SK-N-SH treated with all-trans-retinoic acid at 6 μM for 48 hours (cell line): Measurements from ENCODE around the gene EVI2A.

Experiments used
- ATAC-seq: fragments of 200-7000 bp; cut with Tn5 transposase; 3 replicates; pipeline ENCODE4 v1.9.1; 2020; ENCODE audit warnings: mild to moderate bottlenecking, moderate library complexity
- ARNTL ChIP-seq: fragments of 450-650 bp; formaldehyde crosslinking; IDR thresholded peaks from 2 replicates; pipeline ENCODE4 v1.5.0; 2020; ENCODE audit warnings: low read depth, mild to moderate bottlenecking, moderate library complexity, borderline replicate concordance
- BACH2 ChIP-seq: fragments of 250-450 bp; sonication (Bioruptor Pico); IDR thresholded peaks from 2 replicates; pipeline ENCODE4 v1.9.0; 2021; ENCODE audit warnings: mild to moderate bottlenecking, borderline replicate concordance
- CREB5 ChIP-seq: fragments of 250-450 bp; sonication (Bioruptor Pico); IDR thresholded peaks from 2 replicates; pipeline ENCODE4 v1.5.1; 2020; ENCODE audit warnings: low read depth, mild to moderate bottlenecking, moderate library complexity
- CSDC2 ChIP-seq: fragments of 250-450 bp; sonication (Bioruptor Pico); IDR thresholded peaks from 2 replicates; pipeline ENCODE4 v1.5.0; 2020; ENCODE audit warnings: mild to moderate bottlenecking, moderate library complexity
- CSRNP3 ChIP-seq: fragments of 250-450 bp; sonication (Bioruptor Pico); IDR thresholded peaks from 2 replicates; pipeline ENCODE4 v1.5.1; 2021; ENCODE audit warnings: mild to moderate bottlenecking, moderate library complexity
- ESRRG ChIP-seq: fragments of 250-450 bp; sonication (Bioruptor Pico); IDR thresholded peaks from 2 replicates; pipeline ENCODE4 v1.6.1; 2021; ENCODE audit warnings: mild to moderate bottlenecking
- GLIS3 ChIP-seq: fragments of 250-450 bp; sonication (Bioruptor Pico); IDR thresholded peaks from 2 replicates; pipeline ENCODE4 v1.5.0; 2020; ENCODE audit warnings: mild to moderate bottlenecking, moderate library complexity
- ISL1 ChIP-seq: fragments of 250-450 bp; sonication (Bioruptor Pico); IDR thresholded peaks from 2 replicates; pipeline ENCODE4 v2.1.2; 2022; ENCODE audit warnings: mild to moderate bottlenecking, moderate library complexity
- OSR1 ChIP-seq: fragments of 250-450 bp; sonication (Bioruptor Pico); IDR thresholded peaks from 2 replicates; pipeline ENCODE4 v1.8.0; 2022; ENCODE audit warnings: moderate library complexity, mild to moderate bottlenecking, inconsistent platforms
- POU6F1 ChIP-seq: fragments of 250-450 bp; sonication (Bioruptor Pico); IDR thresholded peaks from 2 replicates; pipeline ENCODE4 v1.8.0; 2021; ENCODE audit warnings: low read depth, mild to moderate bottlenecking, moderate library complexity, borderline replicate concordance
- PPARA ChIP-seq: fragments of 250-450 bp; sonication (Bioruptor Pico); IDR thresholded peaks from 2 replicates; pipeline ENCODE4 v1.5.0; 2020; ENCODE audit warnings: mild to moderate bottlenecking, borderline replicate concordance
- RARB ChIP-seq: fragments of 250-450 bp; sonication (Bioruptor Pico); IDR thresholded peaks from 2 replicates; pipeline ENCODE4 v1.8.0; 2021; ENCODE audit warnings: mild to moderate bottlenecking, moderate library complexity
- SNAI2 ChIP-seq: fragments of 250-450 bp; sonication (Bioruptor Pico); IDR thresholded peaks from 2 replicates; pipeline ENCODE4 v1.5.0; 2020; ENCODE audit warnings: mild to moderate bottlenecking, moderate library complexity
- TCF4 ChIP-seq: fragments of 250-450 bp; sonication (Bioruptor Pico); IDR thresholded peaks from 2 replicates; pipeline ENCODE4 v1.8.0; 2021; ENCODE audit warnings: mild to moderate bottlenecking, moderate library complexity, borderline replicate concordance
- TOX ChIP-seq: fragments of 250-450 bp; sonication (Bioruptor Pico); IDR thresholded peaks from 2 replicates; pipeline ENCODE4 v1.8.0; 2021; ENCODE audit warnings: mild to moderate bottlenecking, moderate library complexity, borderline replicate concordance
- ZC3H10 ChIP-seq: fragments of 250-450 bp; sonication (Bioruptor Pico); IDR thresholded peaks from 2 replicates; pipeline ENCODE4 v1.5.1; 2021; ENCODE audit warnings: mild to moderate bottlenecking, moderate library complexity
- ZFP3 ChIP-seq: fragments of 250-450 bp; sonication (Bioruptor Pico); IDR thresholded peaks from 2 replicates; pipeline ENCODE4 v1.5.0; 2020; ENCODE audit warnings: mild to moderate bottlenecking, moderate library complexity
- ZFP30 ChIP-seq: fragments of 450-650 bp; formaldehyde crosslinking; IDR thresholded peaks from 2 replicates; pipeline ENCODE4 v1.5.0; 2022; ENCODE audit warnings: mild to moderate bottlenecking, moderate library complexity
- ZNF565 ChIP-seq: fragments of 450-650 bp; formaldehyde crosslinking; conservative IDR thresholded peaks from 2 replicates; pipeline ENCODE4 v1.5.0; 2020; ENCODE audit warnings: low read depth, mild to moderate bottlenecking, moderate library complexity
- ZNF70 ChIP-seq: fragments of 450-650 bp; formaldehyde crosslinking; IDR thresholded peaks from 2 replicates; pipeline ENCODE4 v1.5.0; 2020; ENCODE audit warnings: mild to moderate bottlenecking, moderate library complexity
- ZNF8 ChIP-seq: fragments of 450-650 bp; formaldehyde crosslinking; IDR thresholded peaks from 2 replicates; pipeline ENCODE4 v1.5.0; 2020; ENCODE audit warnings: mild to moderate bottlenecking, moderate library complexity
- TF ChIP-seq, protein P1 (sequence below): fragments of 250-450 bp; sonication (Bioruptor Pico); IDR thresholded peaks from 2 replicates; pipeline ENCODE4 v1.5.0; 2020; ENCODE audit warnings: mild to moderate bottlenecking, moderate library complexity
- TF ChIP-seq, protein P2 (sequence below): fragments of 250-450 bp; sonication (Bioruptor Pico); IDR thresholded peaks from 2 replicates; pipeline ENCODE4 v1.8.0; 2020; ENCODE audit warnings: mild to moderate bottlenecking, moderate library complexity, borderline replicate concordance

The EVI2A gene

GRCh38 chr17:31310886-31311285 lies 10.5 kb downstream of the EVI2A start:
- no peak for ATAC-seq
- TF ChIP-seq ZNF8 (CRISPR knock-in tag) (no peak), ZNF70 (CRISPR knock-in tag) (no peak)

DNA sequence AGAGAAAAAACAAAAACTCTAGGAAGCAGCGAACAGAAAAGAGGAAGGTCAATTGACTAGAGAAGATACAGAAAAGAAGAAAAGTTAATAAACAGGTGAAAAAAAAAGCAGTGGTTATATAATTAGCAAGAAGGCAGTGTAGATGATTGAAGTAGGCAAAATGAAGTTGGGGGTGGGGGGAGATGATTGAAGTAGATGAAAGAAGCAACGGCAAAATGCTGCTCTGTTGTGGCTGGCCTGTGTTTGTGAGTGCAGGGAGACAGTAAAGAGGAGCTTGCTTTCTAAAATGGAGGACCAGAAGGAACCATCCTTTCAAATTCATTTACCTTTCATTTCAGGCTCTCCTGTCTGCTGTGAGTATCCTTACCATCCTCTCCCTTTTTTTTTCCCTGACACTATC lies 11.2 kb downstream of the EVI2A start:
- no peak for ATAC-seq
- TF ChIP-seq GLIS3 (CRISPR knock-in tag) (no peak), CSRNP3 (CRISPR knock-in tag) (no peak), TOX (no peak), SNAI2 (CRISPR knock-in tag) (no peak), CSDC2 (CRISPR knock-in tag) (no peak), ZC3H10 (CRISPR knock-in tag) (no peak), ARNTL (CRISPR knock-in tag) (no peak), CREB5 (CRISPR knock-in tag) (no peak), ZFP3 (CRISPR knock-in tag) (no peak), ZNF8 (CRISPR knock-in tag) (no peak), ZNF565 (CRISPR knock-in tag) (no peak), ZFP30 (CRISPR knock-in tag) (no peak), RARB (no peak), OSR1 (no peak), TCF4 (CRISPR knock-in tag) (no peak), ZNF70 (CRISPR knock-in tag) (no peak), ESRRG (CRISPR knock-in tag) (no peak), ISL1 (no peak)
- TF ChIP-seq, protein P1, sequence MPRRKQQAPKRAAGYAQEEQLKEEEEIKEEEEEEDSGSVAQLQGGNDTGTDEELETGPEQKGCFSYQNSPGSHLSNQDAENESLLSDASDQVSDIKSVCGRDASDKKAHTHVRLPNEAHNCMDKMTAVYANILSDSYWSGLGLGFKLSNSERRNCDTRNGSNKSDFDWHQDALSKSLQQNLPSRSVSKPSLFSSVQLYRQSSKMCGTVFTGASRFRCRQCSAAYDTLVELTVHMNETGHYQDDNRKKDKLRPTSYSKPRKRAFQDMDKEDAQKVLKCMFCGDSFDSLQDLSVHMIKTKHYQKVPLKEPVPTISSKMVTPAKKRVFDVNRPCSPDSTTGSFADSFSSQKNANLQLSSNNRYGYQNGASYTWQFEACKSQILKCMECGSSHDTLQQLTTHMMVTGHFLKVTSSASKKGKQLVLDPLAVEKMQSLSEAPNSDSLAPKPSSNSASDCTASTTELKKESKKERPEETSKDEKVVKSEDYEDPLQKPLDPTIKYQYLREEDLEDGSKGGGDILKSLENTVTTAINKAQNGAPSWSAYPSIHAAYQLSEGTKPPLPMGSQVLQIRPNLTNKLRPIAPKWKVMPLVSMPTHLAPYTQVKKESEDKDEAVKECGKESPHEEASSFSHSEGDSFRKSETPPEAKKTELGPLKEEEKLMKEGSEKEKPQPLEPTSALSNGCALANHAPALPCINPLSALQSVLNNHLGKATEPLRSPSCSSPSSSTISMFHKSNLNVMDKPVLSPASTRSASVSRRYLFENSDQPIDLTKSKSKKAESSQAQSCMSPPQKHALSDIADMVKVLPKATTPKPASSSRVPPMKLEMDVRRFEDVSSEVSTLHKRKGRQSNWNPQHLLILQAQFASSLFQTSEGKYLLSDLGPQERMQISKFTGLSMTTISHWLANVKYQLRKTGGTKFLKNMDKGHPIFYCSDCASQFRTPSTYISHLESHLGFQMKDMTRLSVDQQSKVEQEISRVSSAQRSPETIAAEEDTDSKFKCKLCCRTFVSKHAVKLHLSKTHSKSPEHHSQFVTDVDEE, result no peak
- TF ChIP-seq, protein P2, sequence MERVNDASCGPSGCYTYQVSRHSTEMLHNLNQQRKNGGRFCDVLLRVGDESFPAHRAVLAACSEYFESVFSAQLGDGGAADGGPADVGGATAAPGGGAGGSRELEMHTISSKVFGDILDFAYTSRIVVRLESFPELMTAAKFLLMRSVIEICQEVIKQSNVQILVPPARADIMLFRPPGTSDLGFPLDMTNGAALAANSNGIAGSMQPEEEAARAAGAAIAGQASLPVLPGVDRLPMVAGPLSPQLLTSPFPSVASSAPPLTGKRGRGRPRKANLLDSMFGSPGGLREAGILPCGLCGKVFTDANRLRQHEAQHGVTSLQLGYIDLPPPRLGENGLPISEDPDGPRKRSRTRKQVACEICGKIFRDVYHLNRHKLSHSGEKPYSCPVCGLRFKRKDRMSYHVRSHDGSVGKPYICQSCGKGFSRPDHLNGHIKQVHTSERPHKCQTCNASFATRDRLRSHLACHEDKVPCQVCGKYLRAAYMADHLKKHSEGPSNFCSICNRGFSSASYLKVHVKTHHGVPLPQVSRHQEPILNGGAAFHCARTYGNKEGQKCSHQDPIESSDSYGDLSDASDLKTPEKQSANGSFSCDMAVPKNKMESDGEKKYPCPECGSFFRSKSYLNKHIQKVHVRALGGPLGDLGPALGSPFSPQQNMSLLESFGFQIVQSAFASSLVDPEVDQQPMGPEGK (CRISPR knock-in tag), result no peak

DNA sequence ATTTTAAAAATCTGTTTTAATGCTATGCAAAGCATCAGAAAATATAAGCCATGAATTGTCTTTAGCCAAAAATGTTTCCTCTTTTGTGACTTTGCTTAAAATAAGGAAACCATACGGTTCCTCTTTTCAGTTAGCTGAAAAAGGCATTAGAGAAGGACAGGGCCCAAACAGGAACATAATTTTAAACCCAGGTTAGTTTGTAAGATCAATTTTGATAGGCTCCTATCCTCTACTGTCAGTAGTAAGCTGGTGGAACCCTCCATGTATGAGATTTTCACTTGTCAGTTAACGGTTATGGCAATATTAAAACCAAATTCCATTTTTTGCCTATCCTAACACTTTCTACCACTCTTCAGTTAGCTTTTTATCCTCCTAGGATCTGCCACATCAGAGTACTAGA lies 11.9 kb downstream of the EVI2A start:
- no peak for ATAC-seq
- TF ChIP-seq PPARA (no peak), TOX (no peak), BACH2 (CRISPR knock-in tag) (no peak), CSDC2 (CRISPR knock-in tag) (no peak), ZNF8 (CRISPR knock-in tag) (no peak), SNAI2 (CRISPR knock-in tag) (no peak), TCF4 (CRISPR knock-in tag) (no peak), POU6F1 (CRISPR knock-in tag) (no peak), CSRNP3 (CRISPR knock-in tag) (no peak)
- TF ChIP-seq, protein P2 (CRISPR knock-in tag), result no peak
- TF ChIP-seq, protein P1, result no peak
